Hematopoietic multipotent progenitor cell treated with erythropoietin and hydrocortisone succinate and interleukin-3 and kit ligand, for 17 days (in vitro differentiated cells): ENCODE data around the gene ZFC3H1.

Experiments
- DNase-seq: peaks from one replicate; pipeline ENCODE4 v3.0.0-alpha.2; 2015; ENCODE audit warnings: low spot score

ZFC3H1 gene

DNA sequence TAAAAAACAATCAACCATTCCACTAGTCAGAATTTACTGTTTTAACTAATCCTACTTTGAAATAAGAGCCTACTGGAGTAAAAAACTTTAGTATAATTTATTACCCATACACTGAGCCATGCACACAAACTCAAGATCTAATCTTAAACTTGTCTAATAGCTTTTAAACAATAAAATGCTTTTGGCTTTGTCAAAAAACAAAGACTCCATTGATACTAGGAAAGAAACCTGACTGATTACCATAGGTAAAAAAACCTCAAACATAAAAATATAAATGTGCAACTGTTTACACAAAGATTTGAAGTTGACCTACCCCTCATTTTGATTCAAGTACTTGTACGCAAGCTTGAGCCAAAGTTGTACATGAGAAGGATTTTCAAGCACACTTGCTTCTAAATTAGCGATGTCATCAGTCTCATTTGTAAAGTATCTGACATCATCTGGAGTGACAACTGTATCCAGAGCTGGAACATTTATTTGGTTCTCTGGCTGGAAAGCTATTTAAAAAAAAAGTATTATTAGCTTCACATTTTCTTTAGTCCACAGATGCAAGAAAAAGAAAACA, 36.1 kb downstream of the ZFC3H1 start:
- no peak for DNase-seq

DNA sequence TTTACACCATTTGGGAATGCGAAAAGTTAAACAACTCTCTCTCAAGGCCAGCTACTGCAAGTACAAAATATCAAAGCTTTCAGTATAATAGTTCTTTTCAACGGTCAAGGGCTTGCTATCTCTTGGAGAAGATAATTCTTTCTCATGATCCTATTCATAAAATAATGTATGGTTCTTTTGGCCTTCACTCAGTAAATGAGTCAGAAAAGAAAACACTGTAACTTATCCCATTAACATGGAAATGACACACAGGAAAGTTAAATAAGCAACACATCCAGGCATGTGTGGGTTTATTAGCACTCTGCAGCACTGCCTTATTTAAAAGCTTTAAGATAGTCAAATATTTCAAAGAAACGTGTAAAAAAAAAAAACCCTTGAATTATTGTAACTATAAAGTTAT, 36.9 kb downstream of the ZFC3H1 start:
- no peak for DNase-seq

DNA sequence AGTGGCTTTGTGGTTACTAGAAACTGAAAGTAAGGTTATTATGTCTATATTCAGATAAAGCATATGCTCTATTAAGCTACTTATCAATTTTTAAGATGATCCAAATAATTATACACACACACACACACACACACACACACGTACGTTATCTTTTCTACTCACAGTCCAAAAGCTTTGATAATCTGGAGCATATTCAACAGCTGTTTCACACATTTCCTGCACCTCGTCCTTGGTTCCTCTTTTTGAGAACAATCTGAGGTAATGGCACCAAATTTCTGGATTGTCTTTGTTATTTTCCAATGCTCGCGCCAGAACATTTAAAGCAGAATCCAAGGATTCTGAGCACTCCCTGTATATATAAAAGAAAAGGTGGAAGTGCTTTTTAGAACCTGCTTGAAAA, 37.5 kb downstream of the ZFC3H1 start:
- DNase-seq = no peak

DNA sequence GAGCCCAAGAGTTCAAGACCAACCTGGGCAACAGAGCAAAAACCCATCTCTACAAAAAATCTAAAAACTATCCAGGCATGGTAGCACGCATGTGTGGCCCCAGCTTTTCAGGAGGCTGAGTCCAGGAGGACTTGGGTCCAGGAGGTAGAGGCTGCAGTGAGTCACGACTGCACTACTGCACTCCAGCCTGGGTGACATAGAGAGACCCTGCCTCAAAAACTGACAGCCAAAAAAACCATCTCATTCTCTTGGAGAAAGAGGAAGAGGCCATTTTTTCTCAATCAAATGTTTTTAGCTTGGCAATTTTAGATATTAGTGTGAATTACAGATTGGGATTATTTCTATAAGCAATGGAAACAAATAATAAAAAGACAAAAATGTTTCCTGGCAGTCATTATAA, 38.2 kb downstream of the ZFC3H1 start:
- no peak for DNase-seq

DNA sequence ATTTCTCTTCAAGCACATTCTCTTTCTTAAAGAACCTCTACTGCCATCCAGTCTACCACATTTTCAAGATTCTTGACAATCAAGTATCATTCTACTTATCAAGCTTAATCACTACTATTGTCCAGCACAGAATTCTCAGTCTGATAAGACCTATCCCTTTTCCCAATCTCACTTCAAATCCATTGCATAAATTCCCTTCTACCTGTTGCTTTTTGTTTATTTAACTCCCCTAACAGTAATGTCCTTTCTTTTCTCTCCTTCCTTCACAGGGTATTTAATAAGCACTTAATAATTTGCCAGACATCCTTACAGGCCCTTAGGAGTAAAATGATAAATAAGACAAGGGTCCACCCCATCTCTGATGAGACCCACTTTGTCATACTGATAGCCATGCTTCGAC, 41.7 kb downstream of the ZFC3H1 start:
- DNase-seq = no peak

DNA sequence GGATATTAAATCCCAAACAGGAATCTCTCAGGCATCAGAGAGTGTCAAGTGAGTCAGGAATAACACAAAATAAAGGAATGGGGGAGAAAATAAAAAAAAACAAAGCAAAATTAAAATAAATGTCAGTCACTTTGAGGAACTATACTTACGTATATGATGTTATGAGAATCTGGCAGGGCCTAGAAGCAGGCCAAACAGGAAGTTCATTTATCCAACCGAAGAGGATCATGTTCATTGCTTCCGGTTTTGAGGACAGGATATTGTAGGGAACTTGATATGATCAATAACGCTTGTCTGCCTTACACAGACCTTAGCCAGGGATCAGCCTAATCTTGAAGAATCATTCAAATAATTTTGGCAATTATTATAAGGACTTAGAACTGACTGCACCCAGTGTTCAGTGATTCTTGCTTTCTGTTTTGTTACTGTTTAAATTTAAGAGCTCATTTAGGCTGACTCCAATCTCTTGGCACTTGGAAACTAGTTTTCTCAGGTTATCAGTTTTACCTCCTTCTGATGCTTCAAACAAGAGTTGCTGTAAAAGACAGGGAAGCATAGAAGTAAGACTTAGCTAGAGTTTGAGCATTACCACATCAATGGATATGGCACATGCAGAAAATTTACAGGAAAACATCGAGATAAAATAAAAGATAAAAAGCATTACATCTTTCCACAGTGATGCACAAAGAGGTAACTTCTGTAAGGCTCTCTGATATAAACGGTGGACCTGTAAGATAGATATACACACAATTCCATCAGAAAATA, 53.4 kb downstream of the ZFC3H1 start:
- no peak for DNase-seq

DNA sequence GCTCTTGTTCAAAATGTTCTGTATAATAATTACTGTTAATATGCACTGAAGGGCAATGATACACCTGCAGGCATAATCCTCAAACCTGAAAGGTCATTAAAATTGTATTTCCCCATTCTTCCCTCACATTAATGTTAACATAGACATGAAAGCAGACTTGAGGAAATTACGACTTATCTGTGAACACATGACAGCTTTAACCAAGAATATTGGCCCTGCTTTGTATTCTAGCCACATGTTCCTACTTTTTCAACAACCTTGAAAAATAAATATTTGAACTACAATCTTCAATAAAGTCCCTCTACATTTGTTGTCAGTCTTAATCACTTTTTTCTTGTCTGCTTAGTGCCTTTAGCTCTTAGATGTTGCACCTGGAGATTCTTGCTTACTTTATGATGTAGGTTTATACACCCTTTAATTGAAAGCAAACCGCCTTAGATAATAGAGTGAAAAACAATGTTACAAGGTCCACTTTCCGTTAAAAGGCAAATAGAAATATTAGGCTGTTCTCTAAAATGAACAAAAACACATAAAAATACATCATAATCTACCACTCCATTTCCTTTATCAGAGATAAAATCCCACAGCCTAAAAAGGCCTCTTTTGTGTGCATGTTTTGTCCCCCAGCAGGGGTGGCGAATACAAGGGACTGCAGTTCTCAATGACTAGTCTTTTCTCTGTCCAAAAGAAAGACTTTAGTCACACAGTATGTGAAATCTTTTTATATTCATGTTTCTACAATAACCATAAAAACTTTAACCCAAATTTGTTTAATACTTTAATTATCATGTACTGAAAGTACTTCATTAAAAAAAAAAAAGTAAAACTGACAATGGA, 55.9 kb downstream of the ZFC3H1 start:
- no peak for DNase-seq

DNA sequence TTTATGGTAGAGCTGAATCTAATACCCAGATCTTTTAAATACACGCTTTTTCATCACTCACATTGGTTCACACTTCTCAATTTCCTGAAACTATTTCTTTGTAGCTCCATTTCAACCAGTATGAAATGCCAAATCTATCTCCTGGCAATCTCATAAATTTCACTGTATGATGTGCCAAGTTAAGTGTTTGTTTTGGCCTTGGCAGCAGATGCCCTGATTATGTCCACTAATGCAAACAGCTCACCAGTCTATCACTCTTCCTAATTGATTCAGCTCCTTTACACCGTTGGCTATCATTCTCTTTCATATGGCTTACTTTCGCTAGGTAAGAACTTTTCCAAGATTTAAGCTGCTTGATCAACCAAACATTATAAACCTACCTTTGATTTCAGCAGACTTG, 58.6 kb downstream of the ZFC3H1 start:
- DNase-seq = no peak

DNA sequence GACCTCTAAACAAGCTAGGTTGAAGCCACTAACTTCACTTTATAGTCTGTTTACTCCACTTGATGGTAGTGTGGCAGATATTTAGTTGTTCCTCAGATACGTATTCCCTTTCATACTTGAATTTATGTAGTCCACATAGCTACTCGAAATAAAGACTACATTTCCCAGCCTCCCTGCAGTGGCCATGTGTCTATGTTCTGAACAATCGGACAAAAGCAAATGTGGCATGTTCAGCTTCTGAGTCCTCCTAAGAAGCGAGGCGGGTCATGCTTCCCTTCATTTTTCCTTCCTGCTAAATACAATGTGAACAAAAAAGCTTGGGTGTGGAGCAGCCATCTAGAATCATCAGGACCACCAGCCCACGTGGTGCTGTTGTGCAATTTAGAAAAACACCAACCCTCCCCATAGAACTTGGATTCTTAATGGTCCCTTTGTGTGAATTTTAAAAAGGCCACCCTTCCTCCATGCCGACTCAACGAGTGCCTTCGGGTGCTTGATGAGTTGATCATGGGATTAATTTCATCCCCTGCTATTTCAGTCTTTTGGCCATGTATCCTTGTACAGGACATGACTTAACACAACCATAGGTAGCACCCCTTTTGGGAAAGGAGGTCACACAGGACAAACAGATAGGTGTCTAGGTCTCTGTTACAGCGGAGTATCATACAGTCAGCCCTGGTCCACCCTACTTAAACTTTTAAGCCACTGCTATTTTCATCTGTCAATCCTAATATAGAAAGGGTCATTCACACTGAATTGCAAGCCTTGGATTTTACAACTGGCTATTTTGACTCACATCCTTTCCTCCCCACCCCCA, 60.7 kb downstream of the ZFC3H1 start:
- no peak for DNase-seq

DNA sequence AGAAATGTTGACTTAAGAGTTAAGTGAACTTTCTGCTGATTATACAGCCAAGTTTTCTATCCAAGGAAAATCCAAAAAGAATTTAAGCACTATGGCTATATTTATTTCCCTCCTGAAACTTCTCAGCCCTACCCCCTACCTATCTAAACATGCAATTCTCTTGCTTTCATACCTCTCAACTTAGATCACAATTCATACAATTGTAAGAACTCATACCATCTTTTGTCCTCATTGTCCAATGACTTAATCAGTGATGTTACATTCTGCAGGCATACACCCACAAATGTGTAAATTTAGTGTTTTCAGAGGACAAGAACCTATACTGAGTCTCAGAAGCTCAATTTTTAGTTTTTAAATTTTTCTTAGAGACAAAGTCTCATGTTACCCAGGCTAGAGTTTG, 62.1 kb downstream of the ZFC3H1 start:
- DNase-seq = no peak

DNA sequence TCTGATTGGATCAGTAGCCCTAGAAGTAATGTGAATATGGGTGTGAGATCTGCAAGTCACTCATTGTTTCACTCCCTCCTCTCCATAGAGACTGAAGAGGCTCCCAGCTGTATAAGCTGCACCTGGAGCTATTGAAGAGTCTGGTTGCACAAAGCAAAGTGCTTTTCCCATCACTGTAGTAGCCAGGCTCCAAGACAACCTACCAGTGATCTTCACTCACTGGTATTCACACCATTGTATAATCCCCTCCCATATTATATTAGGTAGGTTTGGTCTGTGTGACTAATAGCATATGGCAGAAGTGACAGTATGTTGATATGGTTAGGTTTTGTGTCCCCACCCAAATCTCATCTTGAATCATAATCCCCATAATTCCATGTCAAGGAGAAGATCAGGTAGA, 64.4 kb downstream of the ZFC3H1 start:
- no peak for DNase-seq

DNA sequence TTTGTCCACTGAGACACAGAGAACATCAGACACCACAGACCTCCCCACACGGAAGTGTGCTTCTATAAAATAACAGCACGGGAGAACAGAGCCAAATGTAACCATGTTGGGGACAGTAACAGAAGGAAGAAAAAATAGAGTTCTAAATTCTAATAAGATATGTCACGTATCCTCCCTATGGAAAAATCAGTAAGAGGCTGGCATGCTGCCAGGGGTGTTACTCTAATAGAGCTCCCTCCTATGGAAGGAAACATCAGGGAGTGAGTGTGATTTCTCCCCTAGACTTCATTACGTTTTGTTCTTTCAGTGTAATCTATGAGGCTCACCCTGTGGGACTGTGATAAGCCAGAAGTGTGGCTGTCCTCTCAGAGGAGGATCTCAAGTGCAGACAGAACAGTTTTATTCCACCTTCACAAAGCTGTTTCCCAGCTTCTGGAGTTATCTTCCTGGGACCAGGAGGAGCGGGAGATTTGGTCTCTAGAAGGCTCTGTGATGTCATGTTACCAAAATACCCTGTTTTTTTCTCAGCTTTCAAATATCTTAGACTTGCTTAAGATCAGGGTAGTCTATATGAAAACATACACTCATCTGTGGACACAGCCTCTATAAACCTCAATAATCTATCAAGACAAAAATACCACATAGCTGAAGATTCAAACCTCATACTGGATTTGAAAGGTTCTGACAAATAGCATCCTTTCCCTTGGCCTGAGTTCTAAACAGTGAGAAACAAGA, 69.3 kb downstream of the ZFC3H1 start:
- DNase-seq = no peak

DNA sequence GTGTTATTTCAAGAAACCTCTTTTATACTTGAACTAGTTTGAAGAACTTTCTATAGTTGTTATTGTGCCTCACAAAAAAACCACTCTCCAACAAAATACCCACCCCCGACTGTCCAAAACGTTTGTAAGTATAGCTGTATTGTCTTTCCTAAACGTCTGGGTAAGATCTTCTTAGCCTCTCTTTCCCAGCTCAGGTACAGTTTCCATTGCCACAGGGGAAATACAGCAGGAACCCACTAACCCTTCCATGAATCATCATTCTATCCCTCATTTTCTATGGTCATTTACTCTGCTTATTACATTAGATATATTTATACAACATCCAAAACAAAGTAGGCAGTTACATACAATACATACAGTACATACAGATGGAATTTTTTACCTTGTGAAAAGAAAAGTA, 70.8 kb downstream of the ZFC3H1 start:
- DNase-seq = no peak

DNA sequence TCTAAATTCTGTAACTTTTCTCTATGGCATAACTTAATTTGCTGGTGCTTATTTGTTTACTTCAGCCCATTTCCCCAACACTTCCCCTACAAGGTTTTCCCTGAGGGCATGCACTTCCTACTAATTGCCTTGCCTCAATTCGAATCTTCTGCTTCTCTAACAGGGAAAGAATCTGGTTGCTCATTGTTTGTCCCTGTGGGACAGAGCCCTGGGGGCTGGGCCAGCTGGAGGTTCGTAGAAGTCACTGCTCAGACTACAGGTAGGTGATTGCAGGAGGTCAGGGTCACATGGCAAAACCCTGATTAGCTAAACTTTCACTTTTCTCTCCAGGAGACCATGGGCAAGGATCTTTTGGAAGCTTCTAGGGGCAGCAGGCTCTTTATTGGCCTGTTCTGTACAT, 72.0 kb downstream of the ZFC3H1 start:
- DNase-seq = no peak

DNA sequence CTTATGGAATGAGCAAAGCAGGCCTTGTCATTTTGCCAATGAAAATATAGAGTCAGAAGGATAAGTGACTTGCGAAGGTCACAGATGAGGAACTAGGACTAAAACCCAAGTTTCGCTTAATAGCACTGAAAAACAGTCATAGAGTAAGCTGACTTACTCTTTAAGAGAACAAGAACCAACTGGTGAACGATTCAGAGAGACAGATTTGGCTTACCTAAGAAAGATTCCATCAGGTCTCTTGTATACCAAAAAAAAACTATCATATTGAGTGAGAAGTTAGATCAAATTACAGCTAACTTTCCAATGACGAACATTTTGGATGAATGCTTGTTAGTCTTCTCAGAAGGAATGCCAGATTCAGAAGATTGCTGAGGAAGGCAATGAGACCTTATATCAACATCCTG, 74.2 kb downstream of the ZFC3H1 start:
- DNase-seq = no peak

DNA sequence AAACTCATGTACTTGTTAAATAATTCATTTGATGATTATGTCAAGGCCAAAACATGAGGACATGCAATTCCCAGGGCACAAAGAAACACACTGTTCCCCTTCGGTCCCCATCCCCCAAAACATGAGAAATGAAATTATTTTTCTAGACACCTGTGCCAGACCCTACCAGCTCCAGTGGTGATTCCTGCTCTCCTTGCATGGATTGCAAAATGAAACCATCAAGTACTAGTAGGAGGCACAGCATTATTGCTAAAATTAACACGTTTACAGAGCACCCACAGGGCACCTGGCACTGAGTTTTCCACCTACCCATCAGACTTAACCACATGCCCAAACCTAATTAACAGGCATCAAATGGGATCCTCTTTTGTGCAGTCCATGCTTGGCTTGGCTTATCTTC, 76.6 kb downstream of the ZFC3H1 start:
- DNase-seq = no peak

DNA sequence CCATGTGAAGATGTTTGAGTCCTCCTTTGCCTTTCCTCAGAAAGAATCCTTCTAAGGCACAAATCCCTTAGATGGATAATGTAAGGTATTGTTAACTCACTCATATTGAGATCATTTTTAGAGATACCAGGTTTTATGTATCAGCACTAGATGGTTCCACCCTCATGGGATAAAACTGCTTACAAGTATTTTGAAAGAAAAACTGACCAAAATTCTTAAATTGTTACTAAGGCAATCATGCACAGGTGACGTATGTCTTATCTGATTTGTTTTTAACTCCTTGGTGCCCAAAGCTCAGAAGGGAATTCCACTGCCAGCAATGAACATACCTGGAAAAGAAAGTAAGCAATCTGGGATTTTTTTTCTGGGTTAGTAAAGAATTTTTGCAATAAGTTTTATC, 78.4 kb downstream of the ZFC3H1 start:
- DNase-seq = no peak

DNA sequence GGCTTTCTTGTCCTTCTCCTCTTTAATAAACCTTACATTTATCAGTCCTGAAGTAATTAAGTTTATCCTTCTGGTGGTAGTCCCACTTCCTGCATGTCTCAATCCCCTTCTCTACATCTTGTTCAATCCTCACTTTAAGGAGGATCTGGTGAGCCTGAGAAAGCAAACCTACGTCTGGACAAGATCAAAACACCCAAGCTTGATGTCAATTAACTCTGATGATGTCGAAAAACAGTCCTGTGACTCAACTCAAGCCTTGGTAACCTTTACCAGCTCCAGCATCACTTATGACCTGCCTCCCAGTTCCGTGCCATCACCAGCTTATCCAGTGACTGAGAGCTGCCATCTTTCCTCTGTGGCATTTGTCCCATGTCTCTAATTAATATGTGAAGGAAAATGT, 79.3 kb downstream of the ZFC3H1 start:
- no peak for DNase-seq

DNA sequence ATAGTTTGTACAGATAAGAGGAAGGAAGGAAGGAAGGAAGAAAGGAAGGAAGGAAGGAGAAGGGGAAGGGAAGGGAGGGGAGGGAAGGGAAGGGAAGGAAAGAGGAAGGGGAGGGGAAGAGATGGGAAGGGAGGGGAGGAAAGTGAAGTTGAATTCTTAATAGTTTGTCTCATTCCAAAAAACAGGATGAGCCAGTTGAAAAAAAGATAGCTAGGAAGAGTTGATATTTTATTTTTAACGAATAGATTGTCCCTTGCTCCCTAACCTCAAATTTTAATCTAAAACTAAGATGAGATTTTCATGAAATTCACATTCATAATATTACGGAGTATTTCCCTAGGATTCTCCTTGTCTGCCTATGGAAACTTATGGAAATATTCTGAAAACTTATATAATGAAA, 80.7 kb downstream of the ZFC3H1 start:
- DNase-seq = no peak

DNA sequence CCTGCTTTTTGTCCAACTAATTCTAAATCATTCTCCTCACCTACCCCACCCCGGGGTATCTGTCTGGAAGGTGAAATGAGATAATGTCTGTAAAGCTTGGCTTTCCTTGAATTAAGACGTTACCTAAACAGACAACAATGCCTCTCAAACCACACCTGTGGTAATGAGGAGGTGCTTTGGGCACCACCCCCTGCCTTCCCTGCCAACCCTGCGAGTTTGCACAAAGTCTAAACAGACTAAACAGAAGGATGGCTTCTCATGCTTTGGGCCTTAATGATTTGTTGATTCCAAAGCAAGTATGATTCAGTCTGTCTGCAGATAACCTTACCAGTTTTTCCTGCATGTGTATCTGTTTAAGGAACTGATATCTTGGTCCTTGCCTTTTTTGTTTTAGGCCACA, 82.4 kb downstream of the ZFC3H1 start:
- no peak for DNase-seq

DNA sequence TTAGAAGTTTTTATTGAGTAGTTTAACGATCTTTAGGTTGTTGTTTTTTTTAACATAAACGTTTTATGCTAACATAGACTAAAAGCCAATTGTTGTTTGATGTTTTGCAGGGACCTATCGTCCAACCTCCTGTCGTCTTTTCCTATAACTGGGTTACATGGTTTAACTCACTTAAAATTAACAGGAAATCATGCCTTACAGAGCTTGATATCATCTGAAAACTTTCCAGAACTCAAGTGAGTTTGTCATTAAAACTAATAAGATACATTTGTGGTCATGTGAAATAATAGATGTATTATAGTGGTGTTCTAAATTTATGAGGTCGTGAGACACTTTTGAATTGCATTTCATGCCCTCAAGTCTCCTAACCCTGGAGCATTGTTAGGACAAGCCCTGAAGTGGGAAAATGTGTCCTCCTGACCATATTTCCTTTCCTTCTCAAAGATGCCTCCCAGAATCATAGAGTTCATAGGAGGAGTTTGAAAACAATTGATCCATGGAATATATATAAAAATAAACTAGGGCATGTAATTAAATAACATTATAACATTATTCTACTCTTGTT, 84.9 kb downstream of the ZFC3H1 start:
- DNase-seq = no peak
